Muscle layer of colon (tissue), 2 donors: Measurements from ENCODE around the gene SMTN.

Experiments
- H3K27ac ChIP-seq: one replicate; pipeline ENCODE4 v1.7.0; 2013; ENCODE audit warnings: low read depth, mild to moderate bottlenecking, low read length, moderate library complexity
- H3K27me3 ChIP-seq, 2 donors: one replicate each; pipeline ENCODE4 v1.7.0; 2013; ENCODE audit warnings: low read length in 2 of 2, mild to moderate bottlenecking in 2 of 2; ENCODE audit not compliant: insufficient read depth in 2 of 2, control insufficient read depth in 1 of 2
- H3K36me3 ChIP-seq: one replicate; pipeline ENCODE4 v1.7.0; 2013; ENCODE audit warnings: mild to moderate bottlenecking, low read length; ENCODE audit not compliant: insufficient read depth
- H3K4me1 ChIP-seq: one replicate; pipeline ENCODE4 v1.7.0; 2013; ENCODE audit warnings: mild to moderate bottlenecking, low read length; ENCODE audit not compliant: insufficient read depth
- H3K4me3 ChIP-seq, 2 donors: one replicate each; pipeline ENCODE4 v1.7.0; 2013; ENCODE audit warnings: low read length in 2 of 2, low read depth in 1 of 2, mild to moderate bottlenecking in 1 of 2, moderate library complexity in 1 of 2
- H3K9ac ChIP-seq: one replicate; pipeline ENCODE4 v1.7.0; 2013; ENCODE audit warnings: low read length
- H3K9me3 ChIP-seq: one replicate; pipeline ENCODE4 v1.7.0; 2013; ENCODE audit warnings: mild to moderate bottlenecking, low read length
- donor health status: abdominal sarcoma.
- donor health status: Adenocarcinoma of cecum.

SMTN gene

GRCh38 chr22:31080848-31081649 is at the start of gene SMTN:
Gene SMTN (plus strand): TSS chr22:31081318. CDS start chr22:31083259, 1,941 bp downstream.
- Histone ChIP-seq H3K4me3 (peak within 1 kb of the TSS; percentile 80 to 92), H3K9me3 (no peaks in the 10 kb centered on the region), H3K9ac (peak within 1 kb of the TSS; percentile 98), H3K36me3 (peaks cover 8% of the 10 kb centered on the region), H3K27ac (peak within 1 kb of the TSS; percentile 97), H3K4me1 (peaks cover 40% of the 10 kb centered on the region), H3K27me3 (no peaks in the 10 kb centered on the region)

GRCh38 chr22:31036671-31037550 is 44.2 kb upstream of the SMTN start:
- Histone ChIP-seq H3K4me1 (peaks cover 43% of the 10 kb centered on the region), H3K36me3 (no peaks in the 10 kb centered on the region), H3K4me3 (peak overlapping the region in 1 of 2 donors; percentile 10), H3K9me3 (no peaks in the 10 kb centered on the region), H3K27ac (peak overlapping the region; percentile 91), H3K9ac (peak overlapping the region; percentile 36), H3K27me3 (no peaks in the 10 kb centered on the region)

GRCh38 chr22:31038686-31039085 is 42.4 kb upstream of the SMTN start:
- H3K27me3 ChIP-seq: no peaks in the 10 kb centered on the region
- no peaks in the 10 kb centered on the region for H3K36me3 ChIP-seq
- H3K9me3 ChIP-seq: no peaks in the 10 kb centered on the region
- peaks cover 43% of the 10 kb centered on the region for H3K4me1 ChIP-seq
- H3K27ac ChIP-seq: peak overlapping the region; percentile 53
- H3K9ac ChIP-seq: peak overlapping the region; percentile 42
- no peak overlapping the region for H3K4me3 ChIP-seq

GRCh38 chr22:31039393-31039792 is 41.7 kb upstream of the SMTN start:
- peak overlapping the region; percentile 53 for H3K27ac ChIP-seq
- no peak overlapping the region for H3K9ac ChIP-seq
- H3K36me3 ChIP-seq: no peaks in the 10 kb centered on the region
- H3K4me1 ChIP-seq: peaks cover 47% of the 10 kb centered on the region
- no peaks in the 10 kb centered on the region for H3K9me3 ChIP-seq
- H3K4me3 ChIP-seq: no peak overlapping the region
- H3K27me3 ChIP-seq: no peaks in the 10 kb centered on the region

- Histone ChIP-seq H3K27ac (peak overlapping the region; percentile 36), H3K27me3 (no peaks in the 10 kb centered on the region), H3K4me3 (no peak overlapping the region), H3K4me1 (peaks cover 55% of the 10 kb centered on the region), H3K36me3 (no peaks in the 10 kb centered on the region), H3K9ac (no peak overlapping the region), H3K9me3 (no peaks in the 10 kb centered on the region)
Measured at GRCh38 chr22:31040542-31041398, 40.3 kb upstream of the SMTN start.

- Histone ChIP-seq H3K27me3 (no peaks in the 10 kb centered on the region), H3K9ac (no peak overlapping the region), H3K27ac (peak overlapping the region; percentile 64), H3K36me3 (no peaks in the 10 kb centered on the region), H3K4me3 (no peak overlapping the region), H3K9me3 (no peaks in the 10 kb centered on the region), H3K4me1 (peaks cover 37% of the 10 kb centered on the region)
Measured at GRCh38 chr22:31044262-31044861, 36.8 kb upstream of the SMTN start.

- Histone ChIP-seq H3K4me1 (peaks cover 26% of the 10 kb centered on the region), H3K4me3 (no peak overlapping the region), H3K9ac (no peak overlapping the region), H3K36me3 (no peaks in the 10 kb centered on the region), H3K27me3 (no peaks in the 10 kb centered on the region), H3K27ac (no peak overlapping the region), H3K9me3 (no peaks in the 10 kb centered on the region)
Measured at GRCh38 chr22:31045900-31046538, 35.1 kb upstream of the SMTN start.

GRCh38 chr22:31046539-31047226 is 34.4 kb upstream of the SMTN start:
- H3K9ac ChIP-seq: no peak overlapping the region
- no peaks in the 10 kb centered on the region for H3K27me3 ChIP-seq
- H3K4me1 ChIP-seq: peaks cover 26% of the 10 kb centered on the region
- H3K4me3 ChIP-seq: no peak overlapping the region
- H3K9me3 ChIP-seq: no peaks in the 10 kb centered on the region
- no peak overlapping the region for H3K27ac ChIP-seq
- no peaks in the 10 kb centered on the region for H3K36me3 ChIP-seq

- Histone ChIP-seq H3K36me3 (no peaks in the 10 kb centered on the region), H3K4me1 (peaks cover 30% of the 10 kb centered on the region), H3K27me3 (no peaks in the 10 kb centered on the region), H3K27ac (no peak overlapping the region), H3K9me3 (no peaks in the 10 kb centered on the region), H3K9ac (no peak overlapping the region), H3K4me3 (no peak overlapping the region)
Measured at GRCh38 chr22:31048570-31048969, 32.5 kb upstream of the SMTN start.

GRCh38 chr22:31049815-31050420 is 31.2 kb upstream of the SMTN start:
- no peaks in the 10 kb centered on the region for H3K9me3 ChIP-seq
- no peak overlapping the region for H3K9ac ChIP-seq
- peaks cover 26% of the 10 kb centered on the region for H3K4me1 ChIP-seq
- no peaks in the 10 kb centered on the region for H3K27me3 ChIP-seq
- H3K36me3 ChIP-seq: no peaks in the 10 kb centered on the region
- no peak overlapping the region for H3K27ac ChIP-seq
- no peak overlapping the region for H3K4me3 ChIP-seq
